ENCODE data around the gene RAI14.

RAI14 gene

DNA sequence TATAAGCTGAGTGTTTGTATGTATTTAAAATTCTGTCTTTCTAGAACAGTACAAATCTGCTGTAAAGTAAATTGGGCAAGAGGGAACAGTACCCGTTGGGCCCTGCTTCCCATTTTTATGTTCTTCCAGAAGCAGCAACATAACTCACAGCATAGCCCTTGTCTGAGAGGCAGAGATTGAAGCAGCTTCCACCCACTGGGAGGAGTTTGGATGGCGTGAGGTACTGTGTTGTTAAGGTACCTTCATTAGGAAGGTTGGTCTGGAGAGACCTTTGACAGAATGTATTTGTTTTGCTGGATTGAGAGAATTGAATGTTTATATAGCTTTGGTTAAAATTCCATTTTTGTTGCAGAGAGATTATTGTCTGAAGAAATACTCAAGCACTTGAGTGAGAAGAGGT, 24.8 kb downstream of the RAI14 start:
- no peak for DNase-seq

DNA sequence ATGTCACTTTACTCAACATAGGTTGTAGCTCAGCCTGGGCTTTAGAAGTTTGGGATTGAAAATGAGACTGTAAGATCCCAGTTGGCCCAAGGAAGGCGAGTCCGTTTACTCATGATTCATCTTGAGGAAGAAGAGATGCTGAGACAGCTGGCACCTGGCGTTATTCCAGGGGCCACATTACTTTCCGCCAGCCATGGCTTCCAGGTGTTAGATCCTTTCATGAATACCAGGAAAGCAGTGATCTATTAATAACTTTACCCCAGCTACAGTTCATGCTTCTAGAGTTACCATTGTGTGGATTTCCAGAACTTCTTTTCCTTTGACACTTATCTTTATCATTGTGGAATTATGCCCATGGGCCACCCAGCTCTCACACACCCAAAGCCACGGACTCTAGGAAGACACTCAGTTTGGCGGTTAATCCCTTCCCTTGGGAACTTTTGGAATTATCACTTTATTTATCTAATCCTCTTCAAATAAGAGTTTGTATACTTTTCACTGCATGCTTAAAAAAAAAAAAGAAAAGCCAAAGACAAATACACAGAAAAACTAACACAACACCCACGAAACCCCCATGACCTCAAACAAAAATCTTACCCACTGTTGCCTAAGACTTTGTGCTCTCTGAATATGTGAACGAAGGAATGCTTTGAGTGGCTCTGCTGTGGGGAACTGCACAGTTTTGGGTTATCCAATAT, 26.9 kb downstream of the RAI14 start:
- DNase-seq, result no peak

DNA sequence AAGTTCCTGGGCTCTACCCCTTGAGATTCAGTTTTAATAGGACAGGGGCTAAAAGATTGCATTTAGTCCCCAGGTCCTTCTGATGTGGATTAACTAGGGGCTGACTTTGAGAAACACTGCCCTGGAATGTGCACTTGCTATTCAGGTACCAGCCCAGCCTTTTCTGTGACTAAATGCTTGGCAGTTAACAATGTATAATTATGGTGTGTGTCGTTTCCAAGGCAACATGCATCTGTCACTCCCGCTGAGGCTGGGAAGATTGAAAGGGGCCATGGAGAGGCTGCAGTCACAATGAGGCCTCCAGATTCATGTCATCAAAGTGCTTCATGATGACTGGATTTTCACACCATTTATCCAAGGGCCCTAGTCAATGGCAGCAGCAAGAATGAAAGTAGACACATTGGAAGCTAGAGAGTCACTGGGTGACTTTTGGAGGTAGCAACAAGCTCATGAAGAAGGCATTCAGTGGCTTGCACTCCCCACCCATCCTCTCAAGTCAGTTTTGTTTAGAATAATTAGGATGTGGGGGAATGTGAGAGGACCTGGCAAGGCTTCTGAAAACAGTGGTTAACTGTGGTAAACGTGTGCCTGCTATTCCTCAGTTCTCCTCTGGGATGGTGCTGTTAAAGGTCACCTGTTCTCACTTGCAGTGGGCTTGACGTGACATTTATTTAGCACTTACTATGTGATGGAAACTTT, 28.3 kb downstream of the RAI14 start:
- DNase-seq, result no peak

DNA sequence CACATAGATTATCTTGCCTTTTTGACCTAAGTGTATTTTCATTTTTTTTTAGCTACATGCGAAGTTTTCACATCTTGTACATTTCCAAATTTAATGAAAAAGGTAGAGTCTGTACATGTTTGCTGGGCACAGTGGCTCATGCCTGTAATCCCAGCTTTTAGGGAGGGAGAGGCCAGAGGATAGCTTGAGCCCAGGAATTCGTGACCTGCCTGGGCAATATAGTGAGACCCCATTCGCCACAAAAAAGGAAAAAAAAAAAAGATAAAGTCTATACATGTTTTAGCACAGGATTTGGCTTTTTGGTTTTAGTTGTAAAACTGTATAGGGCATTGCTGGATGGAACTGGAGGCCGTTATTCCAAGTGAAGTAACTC, 28.8 kb downstream of the RAI14 start:
- no peak for DNase-seq

DNA sequence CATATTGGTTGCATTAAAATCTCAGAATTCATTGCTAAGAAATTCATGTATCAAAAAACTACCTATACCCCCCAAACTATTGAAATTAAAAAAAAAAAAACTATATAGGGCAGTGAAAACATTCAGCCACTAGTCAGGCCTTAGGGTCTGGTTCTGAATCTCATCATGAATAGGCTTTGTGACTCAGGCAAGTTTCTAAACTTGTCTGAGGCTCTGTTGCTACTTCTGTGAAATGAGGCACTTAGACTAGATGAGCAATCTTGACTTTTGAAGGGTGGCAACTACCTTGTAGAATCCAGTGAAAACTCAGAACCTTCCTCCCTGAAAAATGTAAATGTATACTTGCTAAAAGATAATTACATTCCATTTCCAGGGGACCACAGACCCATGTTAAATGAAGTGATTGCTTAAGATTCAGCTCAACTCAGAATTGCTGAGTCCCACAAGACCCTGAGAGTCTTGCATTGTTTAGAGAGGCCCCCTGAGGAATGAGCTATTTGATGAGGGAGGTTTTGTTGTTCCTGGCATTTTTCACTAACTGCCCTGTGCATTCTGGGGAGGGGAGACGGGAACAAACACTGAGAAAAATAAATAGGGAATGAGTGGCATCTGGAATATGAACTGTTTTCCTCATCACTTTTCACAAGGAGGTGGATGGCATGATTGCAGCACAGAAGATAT, 29.5 kb downstream of the RAI14 start:
- DNase-seq, result no peak

DNA sequence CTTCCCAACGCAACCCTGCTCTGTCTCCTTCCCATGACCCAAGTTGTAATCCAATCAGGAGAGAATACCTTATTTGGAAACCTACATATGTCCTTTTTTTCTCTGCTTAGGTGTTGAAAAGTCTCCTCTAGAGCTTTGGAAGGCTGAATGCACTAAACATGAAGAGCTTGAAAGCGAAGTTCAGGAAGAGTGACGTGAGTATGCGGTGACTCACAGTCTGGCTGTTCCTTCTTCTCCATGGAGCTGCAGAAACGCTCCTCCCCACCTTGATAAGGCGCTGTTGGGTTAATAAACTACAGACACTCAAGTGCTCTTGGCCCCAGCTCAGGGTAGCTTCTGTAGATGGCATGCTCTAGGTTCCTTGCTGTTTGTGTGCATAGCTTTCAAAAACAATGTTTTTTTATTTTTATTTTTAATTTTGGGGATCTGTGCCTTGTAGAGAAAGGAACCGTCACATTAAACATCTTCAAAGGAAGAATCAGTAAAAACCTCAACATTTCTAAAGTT, 30.7 kb downstream of the RAI14 start:
- no peak for DNase-seq

DNA sequence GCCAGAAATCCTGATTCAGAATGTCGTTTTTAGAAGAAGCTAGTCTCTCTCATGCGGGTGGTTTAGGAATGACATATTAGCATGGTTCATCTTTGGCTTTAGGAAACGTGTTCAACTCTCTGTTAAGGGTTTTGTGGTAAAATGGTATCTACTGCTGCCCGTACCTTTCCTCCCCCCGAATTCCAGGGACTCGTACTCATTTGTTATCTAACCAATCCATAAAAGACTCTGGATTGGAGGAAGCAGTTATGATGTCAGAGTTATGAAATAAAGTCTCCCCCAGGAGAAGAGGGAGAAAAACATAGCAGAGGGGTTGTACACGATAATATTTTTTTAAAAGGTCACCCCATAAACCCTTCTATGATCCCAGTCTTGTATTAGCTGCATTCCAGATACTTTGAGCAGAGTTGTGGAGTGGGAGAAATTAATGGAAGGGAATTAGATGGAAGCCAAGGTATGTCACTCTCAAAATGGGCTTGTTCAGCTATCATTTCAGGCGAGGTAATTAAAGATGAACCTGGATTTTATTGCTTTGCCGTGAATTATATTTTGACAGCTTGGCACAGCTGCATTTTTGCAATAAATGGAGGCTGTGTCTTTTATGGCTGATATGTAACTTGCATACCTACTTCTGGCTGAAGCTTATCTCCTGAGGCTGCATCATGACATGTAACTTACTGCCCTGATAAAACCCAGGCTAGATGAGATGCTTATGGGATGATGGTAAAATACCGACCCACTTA, 31.3 kb downstream of the RAI14 start:
- DNase-seq, result no peak

DNA sequence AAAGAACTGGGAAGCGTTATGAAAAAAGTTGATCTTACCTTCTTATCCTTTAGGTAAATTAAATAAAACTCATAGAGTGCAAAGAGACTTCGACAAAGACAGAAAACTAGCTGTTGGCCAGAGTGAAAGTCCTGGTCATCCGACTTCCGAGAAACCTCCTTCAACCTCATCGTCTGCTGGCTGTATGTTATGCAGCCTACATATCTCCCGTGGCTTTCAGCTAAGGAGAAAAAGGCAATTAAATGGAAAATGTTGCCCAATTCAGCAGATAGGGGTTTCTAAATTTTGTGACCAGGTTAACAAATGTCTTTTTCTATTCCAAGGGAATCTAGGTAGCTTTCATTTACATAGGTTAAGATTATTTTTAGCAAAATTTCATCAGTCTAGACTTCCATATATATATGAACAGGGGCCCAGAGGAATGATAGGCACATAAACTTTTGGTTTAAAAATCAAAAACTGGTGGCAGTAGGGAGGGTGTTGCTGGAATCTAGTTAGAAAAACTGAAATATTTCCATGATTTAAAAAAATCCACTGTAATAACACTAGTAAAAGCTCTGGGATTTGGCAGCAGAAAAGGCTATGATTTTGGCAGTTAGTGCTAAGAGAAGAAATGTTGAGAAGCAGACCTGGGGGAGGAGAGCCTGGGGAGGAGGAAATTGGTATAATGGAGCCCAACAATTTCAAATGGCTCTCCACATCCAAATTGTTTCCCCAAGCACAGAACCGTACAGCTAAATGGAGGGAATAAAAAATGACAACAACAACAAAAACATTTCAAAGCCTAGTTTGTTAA, 32.1 kb downstream of the RAI14 start:
- DNase-seq, result no peak

DNA sequence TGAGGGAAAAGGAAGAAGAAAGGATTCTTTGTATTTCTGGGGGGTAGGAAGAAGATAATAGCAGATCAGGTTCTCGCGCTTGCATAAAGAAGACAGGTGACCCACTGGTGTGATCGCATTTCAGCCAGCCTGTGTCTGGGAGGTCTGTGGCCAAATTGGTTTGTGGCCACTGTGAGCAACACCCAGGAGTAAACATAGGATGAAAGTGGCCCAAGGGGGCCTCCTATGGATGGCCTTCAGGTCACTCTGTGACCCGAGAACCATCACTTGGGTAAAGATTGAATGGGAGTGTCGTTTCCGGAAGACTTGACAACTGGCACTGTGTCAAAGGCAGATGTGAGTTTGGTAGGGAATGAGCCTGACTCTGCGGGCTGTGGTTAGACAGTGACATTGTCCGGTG, 34.2 kb downstream of the RAI14 start:
- no peak for DNase-seq

DNA sequence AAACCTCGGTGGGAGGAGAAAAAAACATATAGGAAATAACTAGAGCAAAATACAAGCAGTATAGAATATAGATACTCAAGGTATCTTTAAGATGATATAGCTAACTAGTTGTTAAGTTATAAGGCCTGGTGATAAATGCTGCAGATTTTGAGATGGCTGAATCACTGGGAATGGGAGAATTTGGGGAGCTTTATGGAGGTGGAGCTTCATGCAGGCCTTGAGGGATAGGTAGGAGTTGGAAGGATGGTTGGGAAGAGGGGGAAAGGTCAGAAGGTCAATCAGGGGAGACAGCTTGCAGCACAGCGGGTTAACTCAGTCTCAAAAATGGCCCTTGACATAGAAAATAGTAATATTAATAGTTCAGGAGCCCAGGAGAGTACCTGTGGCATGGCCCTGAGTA, 34.8 kb downstream of the RAI14 start:
- DNase-seq, result no peak

DNA sequence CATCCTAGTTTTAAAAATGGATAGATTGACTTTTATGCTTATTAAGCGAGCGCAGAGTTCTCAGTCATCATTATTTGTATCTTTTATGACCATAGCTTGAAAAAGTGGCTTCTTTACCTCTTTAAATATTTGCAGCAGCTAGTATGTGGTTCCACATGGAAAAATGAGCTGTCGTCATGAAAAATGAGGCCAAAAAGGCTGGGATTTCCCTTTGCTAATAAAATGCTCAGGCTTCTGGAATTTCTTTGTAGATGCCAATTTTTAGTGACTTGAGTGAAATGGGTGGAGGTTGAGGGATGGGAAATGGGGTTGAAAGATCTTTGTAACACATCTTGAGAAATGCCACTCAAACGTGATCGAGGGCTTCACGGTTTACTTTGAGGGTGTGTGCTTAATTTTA, 35.2 kb downstream of the RAI14 start:
- DNase-seq, result no peak

DNA sequence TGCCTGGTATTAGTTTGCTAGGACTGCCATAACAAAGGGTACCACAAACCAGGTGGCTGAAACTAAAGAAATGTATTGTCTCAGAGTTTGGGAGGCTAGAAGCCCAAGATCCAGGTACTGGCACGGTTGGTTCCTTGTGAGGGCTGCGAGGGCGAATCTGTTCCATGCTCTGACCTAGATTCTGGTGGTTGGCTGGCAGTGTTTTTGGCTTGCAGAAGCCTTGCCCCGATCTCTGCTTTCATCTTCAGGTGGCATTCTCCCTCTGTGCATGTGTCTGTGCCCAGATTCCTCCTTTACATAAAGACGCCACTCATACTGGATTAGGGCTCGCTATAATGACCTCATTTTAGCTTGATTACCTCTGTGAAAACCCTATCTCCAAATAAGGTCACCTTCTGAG, 36.7 kb downstream of the RAI14 start:
- DNase-seq, result no peak

DNA sequence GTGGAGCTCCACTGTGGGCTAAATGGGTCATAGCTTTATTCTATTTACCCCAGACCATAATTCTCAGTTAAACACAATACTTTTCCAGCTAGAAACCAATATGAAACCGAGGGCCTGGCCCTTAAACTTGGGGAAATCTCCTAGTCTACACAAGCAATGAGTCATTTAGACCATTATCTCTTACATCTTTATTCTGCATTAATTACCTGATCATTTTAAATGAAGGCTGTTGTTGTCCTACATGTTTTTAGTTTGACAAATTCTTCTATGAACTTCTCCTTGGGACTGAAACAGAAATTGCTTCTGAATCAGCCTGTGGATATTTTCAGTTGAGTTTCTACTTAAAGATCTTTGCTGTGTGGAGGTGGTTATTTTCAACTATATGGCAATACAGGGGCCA, 37.9 kb downstream of the RAI14 start:
- no peak for DNase-seq

DNA sequence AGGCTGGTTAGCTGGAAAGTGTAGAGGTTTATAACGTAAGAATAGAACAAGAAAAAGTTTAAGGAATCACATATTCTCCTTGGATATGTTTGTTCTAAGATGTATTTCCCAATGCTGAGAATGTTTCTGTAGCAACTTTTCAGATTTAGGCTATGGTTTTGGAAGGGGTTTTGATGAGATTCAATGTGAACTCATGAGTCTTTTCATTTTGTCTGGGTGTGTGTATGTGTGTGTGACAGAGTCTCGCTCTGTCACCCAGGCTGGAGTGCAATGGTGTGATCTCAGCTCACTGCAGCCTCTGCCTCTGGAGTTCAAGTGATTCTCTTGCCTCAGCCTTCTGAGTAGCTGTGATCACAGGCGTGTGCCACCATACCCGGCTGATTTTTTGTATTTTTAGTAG, 38.6 kb downstream of the RAI14 start:
- DNase-seq, result no peak

DNA sequence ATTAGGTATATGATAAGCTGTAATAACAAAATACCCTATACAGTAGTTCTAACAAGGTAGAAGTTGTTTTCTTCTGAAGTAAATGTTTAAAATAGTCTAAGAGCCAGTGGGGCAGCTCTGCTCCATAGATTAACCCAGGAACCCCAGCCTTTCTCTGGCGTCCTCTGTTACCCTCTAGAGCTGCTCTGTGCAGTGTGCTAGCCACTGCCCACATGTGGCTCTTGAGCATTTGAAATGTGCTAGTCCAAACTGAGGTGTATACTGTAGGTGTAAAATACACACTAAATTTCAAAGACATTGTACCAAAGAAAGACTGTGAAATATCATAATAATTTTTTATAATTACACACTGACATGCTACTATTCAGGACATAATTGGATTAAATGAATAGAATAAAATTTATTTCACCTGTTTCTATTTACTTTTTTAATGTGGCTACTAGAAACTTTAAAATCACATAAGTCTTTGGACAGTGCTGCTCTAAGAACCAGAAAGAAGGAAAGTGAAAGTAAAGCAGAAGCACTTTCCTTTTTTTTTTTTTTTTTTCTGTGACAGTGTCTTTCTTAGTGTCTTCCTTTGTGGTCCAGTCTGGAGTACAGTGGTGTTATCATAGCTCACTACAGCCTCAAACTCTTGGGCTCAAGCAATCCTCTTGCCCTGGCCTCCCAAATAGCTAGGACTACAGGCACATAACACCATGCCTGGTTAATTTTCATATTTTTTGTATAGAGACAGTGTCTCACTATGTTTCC, 39.3 kb downstream of the RAI14 start:
- no peak for DNase-seq

DNA sequence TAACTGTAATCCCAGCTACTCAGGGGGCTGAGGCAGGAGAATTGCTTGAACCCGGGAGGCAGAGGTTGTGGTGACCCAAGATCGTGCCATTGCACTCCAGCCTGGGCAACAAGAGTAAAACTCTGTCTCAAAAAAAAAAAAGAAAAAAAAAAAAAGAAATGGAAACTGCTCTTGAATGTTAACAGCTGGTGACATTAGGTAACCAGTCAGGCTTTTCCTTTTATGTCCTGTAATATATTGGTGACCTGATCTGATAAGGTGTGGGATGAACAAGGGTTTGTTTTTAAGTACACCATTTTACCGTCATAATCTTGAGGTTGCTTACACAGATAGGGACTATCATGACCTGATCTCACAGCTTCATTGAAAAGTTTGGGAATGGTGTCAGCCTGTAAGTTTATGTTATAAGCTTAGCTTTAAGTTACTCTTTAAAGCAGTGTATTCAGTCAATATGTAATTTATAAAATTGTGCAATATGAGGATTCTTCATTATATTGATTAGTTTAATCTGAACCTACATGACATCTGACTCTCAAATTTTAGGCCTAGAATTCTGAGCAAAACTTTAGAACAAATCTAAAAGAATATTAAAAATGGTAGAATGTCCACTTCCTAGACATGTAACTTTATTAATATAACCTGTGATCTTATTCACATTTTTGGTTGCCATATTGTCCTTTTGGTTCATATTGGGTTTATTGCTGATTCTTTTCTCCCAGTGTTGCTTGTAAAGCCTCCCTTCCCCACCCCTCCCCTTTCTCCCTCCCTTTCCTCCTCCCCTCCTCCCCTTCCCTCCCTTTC, 41.4 kb downstream of the RAI14 start:
- no peak for DNase-seq

DNA sequence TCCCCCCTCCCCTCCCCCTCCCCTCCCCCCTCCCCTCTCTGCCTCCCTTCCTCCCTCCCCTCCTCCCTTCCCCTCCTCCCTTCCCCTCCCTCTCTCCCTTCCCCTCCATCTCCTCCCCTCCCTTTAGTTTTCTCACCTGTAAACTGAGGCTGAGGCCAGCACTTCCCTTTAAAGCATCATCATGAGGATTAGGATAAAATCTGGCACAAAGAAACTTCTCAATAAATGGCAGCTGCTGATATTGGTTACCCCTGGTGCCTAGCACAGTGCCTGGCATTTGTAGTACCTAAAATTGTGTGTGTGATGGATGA, 41.9 kb downstream of the RAI14 start:
- no peak for DNase-seq

DNA sequence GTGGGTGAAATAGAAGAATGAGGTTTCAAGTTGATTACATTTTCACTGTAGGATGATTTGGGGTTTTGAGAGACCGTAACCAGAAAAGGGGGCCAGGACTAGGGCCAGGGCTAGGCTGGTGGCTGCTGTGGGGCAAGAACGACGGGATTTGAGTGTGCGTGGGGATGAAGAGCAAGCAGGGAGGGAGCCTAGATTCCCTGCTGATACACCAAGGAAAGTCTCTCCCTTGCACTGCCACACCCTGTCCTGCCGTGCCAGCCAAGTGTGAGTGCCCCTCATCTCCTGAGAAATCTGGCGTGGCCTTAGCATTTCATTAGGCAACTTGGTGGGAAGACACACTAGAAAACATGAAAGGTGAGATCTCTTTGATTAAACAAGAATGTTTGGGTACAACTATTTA, 42.6 kb downstream of the RAI14 start:
- no peak for DNase-seq

DNA sequence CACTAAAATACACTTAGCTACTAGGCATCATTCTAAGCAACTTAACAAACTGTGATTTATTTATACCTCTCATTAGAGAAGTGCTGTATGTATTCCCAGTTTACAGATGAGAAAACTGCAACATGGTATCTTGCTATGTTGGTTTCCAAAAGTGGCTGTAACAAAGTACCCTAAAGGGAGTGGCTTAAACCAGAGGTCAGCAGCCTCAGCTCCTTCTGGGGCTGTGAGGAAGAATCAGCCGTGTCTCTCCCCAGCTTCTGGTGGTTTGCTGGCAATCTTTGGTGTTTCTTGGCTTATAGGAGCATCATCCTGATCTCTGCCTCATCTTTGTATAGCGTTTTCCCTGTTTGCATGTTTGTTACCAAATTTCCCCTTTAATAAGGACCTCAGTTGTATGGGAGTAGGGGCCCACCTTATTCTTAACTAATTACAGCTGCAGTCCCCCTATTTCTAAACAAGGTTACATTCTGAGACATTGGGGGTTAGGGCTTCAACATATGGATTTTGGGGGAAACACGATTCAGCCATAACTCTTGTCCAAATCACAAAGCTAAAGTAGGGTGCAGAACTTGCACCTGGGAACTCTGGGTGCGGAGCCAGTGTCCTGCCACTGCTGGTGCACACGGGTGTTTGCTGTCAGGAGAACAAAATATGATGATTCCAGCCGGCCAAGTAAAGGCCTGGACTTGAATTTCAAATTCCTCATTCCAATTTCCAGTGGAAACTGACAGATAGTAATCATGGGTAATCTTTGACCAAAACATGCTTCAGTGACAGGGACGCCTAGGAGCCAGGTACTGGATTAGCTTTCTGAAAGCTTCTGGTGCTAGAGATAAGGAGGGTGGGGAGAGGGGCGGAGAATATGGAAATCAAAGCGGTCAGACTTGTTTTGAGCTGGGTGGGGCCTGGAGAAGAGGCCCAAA, 43.3 kb downstream of the RAI14 start:
- DNase-seq, result no peak

DNA sequence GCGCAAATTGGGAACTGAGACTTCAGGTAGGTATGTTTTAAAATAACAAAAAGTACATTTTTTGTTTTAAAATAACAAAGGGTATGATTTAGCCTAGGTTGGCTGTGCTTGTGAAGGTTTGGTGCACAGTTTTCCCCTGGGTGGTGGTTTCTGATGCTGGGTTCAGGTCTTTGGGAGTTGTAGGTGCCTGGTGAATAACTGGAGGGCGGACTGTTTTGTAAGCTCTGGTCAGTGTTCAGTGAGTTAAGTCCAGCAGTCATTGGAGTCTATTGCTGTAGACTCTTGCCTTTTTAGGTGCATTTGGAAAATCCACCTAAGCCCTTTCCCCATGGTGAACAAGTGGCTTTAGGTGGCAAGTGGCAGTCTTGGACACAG, 43.9 kb downstream of the RAI14 start:
- no peak for DNase-seq
